SK-N-SH treated with all-trans-retinoic acid at 6 μM for 48 hours (cell line): ENCODE data around the gene TBC1D2.
"Not testable (repeated sequence)": the region's sequence is repeated elsewhere in the genome, so short reads cannot be mapped to it uniquely, and the experiment has no call there.

ENCODE experiments used
- ARNTL ChIP-seq: fragments of 450-650 bp; formaldehyde crosslinking; IDR thresholded peaks from 2 replicates; pipeline ENCODE4 v1.5.0; 2020; ENCODE audit warnings: low read depth, mild to moderate bottlenecking, moderate library complexity, borderline replicate concordance
- CSDC2 ChIP-seq: fragments of 250-450 bp; sonication (Bioruptor Pico); IDR thresholded peaks from 2 replicates; pipeline ENCODE4 v1.5.0; 2020; ENCODE audit warnings: mild to moderate bottlenecking, moderate library complexity
- TOX ChIP-seq: fragments of 250-450 bp; sonication (Bioruptor Pico); IDR thresholded peaks from 2 replicates; pipeline ENCODE4 v1.8.0; 2021; ENCODE audit warnings: mild to moderate bottlenecking, moderate library complexity, borderline replicate concordance
- ZFP30 ChIP-seq: fragments of 450-650 bp; formaldehyde crosslinking; IDR thresholded peaks from 2 replicates; pipeline ENCODE4 v1.5.0; 2022; ENCODE audit warnings: mild to moderate bottlenecking, moderate library complexity
- ZNF70 ChIP-seq: fragments of 450-650 bp; formaldehyde crosslinking; IDR thresholded peaks from 2 replicates; pipeline ENCODE4 v1.5.0; 2020; ENCODE audit warnings: mild to moderate bottlenecking, moderate library complexity
- TF ChIP-seq, protein P1 (sequence below): fragments of 250-450 bp; sonication (Bioruptor Pico); IDR thresholded peaks from 2 replicates; pipeline ENCODE4 v1.5.1; 2021; ENCODE audit warnings: mild to moderate bottlenecking, moderate library complexity

DNA sequence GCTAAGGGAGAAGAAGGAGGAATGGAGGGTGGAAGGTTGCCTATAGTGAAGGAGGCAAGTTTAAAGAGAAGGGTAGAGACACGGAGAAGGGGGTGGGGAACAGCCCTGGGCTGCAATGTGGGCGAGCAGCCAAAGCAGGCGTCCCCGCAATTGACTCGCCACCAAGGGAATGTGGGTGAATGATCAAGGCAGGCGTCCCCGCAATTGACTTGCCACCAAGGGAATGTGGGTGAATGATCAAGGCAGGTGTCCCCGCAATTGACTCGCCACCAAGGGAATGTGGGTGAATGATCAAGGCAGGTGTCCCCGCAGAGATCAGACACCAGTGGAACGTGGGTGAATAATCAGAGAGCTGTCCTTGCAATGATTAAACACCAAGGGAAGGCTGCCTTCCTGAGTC lies 14.8 kb upstream of the TBC1D2 start:
- not testable (repeated sequence) for TF ChIP-seq TOX (CRISPR knock-in tag); ZFP30 (CRISPR knock-in tag); ZNF70; CSDC2 (CRISPR knock-in tag); ARNTL
- TF ChIP-seq, protein P1, sequence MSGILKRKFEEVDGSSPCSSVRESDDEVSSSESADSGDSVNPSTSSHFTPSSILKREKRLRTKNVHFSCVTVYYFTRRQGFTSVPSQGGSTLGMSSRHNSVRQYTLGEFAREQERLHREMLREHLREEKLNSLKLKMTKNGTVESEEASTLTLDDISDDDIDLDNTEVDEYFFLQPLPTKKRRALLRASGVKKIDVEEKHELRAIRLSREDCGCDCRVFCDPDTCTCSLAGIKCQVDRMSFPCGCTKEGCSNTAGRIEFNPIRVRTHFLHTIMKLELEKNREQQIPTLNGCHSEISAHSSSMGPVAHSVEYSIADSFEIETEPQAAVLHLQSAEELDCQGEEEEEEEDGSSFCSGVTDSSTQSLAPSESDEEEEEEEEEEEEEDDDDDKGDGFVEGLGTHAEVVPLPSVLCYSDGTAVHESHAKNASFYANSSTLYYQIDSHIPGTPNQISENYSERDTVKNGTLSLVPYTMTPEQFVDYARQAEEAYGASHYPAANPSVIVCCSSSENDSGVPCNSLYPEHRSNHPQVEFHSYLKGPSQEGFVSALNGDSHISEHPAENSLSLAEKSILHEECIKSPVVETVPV (CRISPR knock-in tag) = not testable (repeated sequence)
